ENCODE results near the gene NUDT21.

GRCh38 chr16:56463153-56463552 is 12.0 kb upstream of the NUDT21 start:
- TF ChIP-seq CTCF (IDR thresholded peaks at IDR 0.05) (no peak), GATA2 (CRISPR knock-in tag; IDR thresholded peaks at IDR 0.05) (no peak), POLR2AphosphoS5 (IDR thresholded peaks at IDR 0.05; ENCODE audit: low read depth, low read length) (no peak), SMC3 (IDR thresholded peaks at IDR 0.05; ENCODE audit: low read depth, low read length) (no peak), MEF2A (IDR thresholded peaks at IDR 0.05; ENCODE audit: borderline replicate concordance, low read depth) (no peak)
